H9 (cell line): ENCODE data around the gene MIGA1. TPM values are rescaled to one million over a fixed set of nuclear protein-coding genes. Genes with fewer than 3 reads are reported as not detected.

Experiments
- DNase-seq: peaks from one replicate; pipeline ENCODE4 v3.0.0-alpha.2; 2017
- H2AFZ ChIP-seq: one replicate; pipeline ENCODE4 v1.6.1; 2013; ENCODE audit warnings: mild to moderate bottlenecking, low read length, control low read depth, moderate library complexity
- H2AK5ac ChIP-seq: 2 replicates; pipeline ENCODE4 v1.6.1; 2013; ENCODE audit warnings: low read length, control low read depth, mixed read lengths; ENCODE audit not compliant: insufficient read length
- H2BK120ac ChIP-seq: one replicate; pipeline ENCODE4 v1.6.1; 2013; ENCODE audit warnings: low read depth, mild to moderate bottlenecking, low read length, control low read depth, inconsistent platforms; ENCODE audit not compliant: poor library complexity, severe bottlenecking
- H2BK12ac ChIP-seq: 2 replicates; pipeline ENCODE4 v1.6.1; 2013; ENCODE audit warnings: low read length, control low read depth, mixed read lengths, low read depth; ENCODE audit not compliant: insufficient read length
- H2BK15ac ChIP-seq: 2 replicates; pipeline ENCODE4 v1.6.1; 2013; ENCODE audit warnings: low read depth, low read length, control low read depth
- H2BK20ac ChIP-seq: one replicate; pipeline ENCODE4 v1.6.1; 2013; ENCODE audit warnings: low read depth, mild to moderate bottlenecking, low read length, control low read depth, inconsistent platforms; ENCODE audit not compliant: poor library complexity, severe bottlenecking
- H2BK5ac ChIP-seq: 2 replicates; pipeline ENCODE4 v1.6.1; 2013; ENCODE audit warnings: low read length, control low read depth, mixed read lengths; ENCODE audit not compliant: insufficient read length
- H3K14ac ChIP-seq: 2 replicates; pipeline ENCODE4 v1.6.1; 2013; ENCODE audit warnings: low read length, control low read depth; ENCODE audit not compliant: insufficient read depth
- H3K18ac ChIP-seq: 2 replicates; pipeline ENCODE4 v1.6.1; 2013; ENCODE audit warnings: low read depth, mild to moderate bottlenecking, mixed read lengths, low read length, control low read depth; ENCODE audit not compliant: insufficient read length
- H3K23ac ChIP-seq: 2 replicates; pipeline ENCODE4 v1.6.1; 2013; ENCODE audit warnings: low read length, control low read depth, mixed read lengths, low read depth; ENCODE audit not compliant: insufficient read length
- H3K23me2 ChIP-seq: 2 replicates; pipeline ENCODE4 v1.6.1; 2013; ENCODE audit warnings: low read depth, mild to moderate bottlenecking, mixed read lengths, low read length, control low read depth; ENCODE audit not compliant: insufficient read length, poor library complexity, severe bottlenecking
- H3K27ac ChIP-seq: 2 replicates; pipeline ENCODE4 v1.5.1; 2013; ENCODE audit warnings: low read length, control low read depth, mixed read lengths, low read depth; ENCODE audit not compliant: insufficient read length
- H3K27me3 ChIP-seq: 2 replicates; pipeline ENCODE4 v1.6.1; 2013; ENCODE audit warnings: low read length, control low read depth, inconsistent platforms; ENCODE audit not compliant: insufficient read depth
- H3K4ac ChIP-seq: 2 replicates; pipeline ENCODE4 v1.6.1; 2013; ENCODE audit warnings: low read depth, mild to moderate bottlenecking, control low read depth, inconsistent platforms, low read length, moderate library complexity
- H3K4me1 ChIP-seq: 2 replicates; pipeline ENCODE4 v1.6.1; 2013; ENCODE audit warnings: low read length, control low read depth, inconsistent platforms; ENCODE audit not compliant: insufficient read depth
- H3K4me2 ChIP-seq: 2 replicates; pipeline ENCODE4 v1.6.1; 2013; ENCODE audit warnings: low read length, control low read depth, mixed read lengths; ENCODE audit not compliant: insufficient read length, insufficient read depth
- H3K56ac ChIP-seq: 2 replicates; pipeline ENCODE4 v1.6.1; 2013; ENCODE audit warnings: low read depth, mild to moderate bottlenecking, mixed read lengths, low read length, control low read depth; ENCODE audit not compliant: insufficient read length
- H3K79me1 ChIP-seq: 2 replicates; pipeline ENCODE4 v1.6.1; 2013; ENCODE audit warnings: low read depth, mild to moderate bottlenecking, moderate library complexity, low read length, control low read depth, inconsistent platforms; ENCODE audit not compliant: insufficient read depth, poor library complexity, severe bottlenecking
- H3K79me2 ChIP-seq: 2 replicates; pipeline ENCODE4 v1.6.1; 2013; ENCODE audit warnings: low read length, control low read depth, inconsistent platforms; ENCODE audit not compliant: insufficient read depth
- H3K9ac ChIP-seq: 2 replicates; pipeline ENCODE4 v1.6.1; 2013; ENCODE audit warnings: low read length, control low read depth, mixed read lengths; ENCODE audit not compliant: insufficient read length; ENCODE audit errors: extremely low read depth
- H3K9me3 ChIP-seq: one replicate; pipeline ENCODE4 v1.6.1; 2013; ENCODE audit warnings: low read depth, low read length, inconsistent platforms; ENCODE audit not compliant: control insufficient read depth
- H3T11ph ChIP-seq: one replicate; pipeline ENCODE4 v1.6.1; 2013; ENCODE audit warnings: mild to moderate bottlenecking, low read length, control low read depth, inconsistent platforms
- H4K20me1 ChIP-seq: one replicate; pipeline ENCODE4 v1.6.1; 2013; ENCODE audit not compliant: control insufficient read depth, insufficient read length, insufficient read depth
- H4K5ac ChIP-seq: 2 replicates; pipeline ENCODE4 v1.6.1; 2013; ENCODE audit warnings: low read depth, mild to moderate bottlenecking, mixed read lengths, low read length, control low read depth; ENCODE audit not compliant: insufficient read length
- H4K8ac ChIP-seq: replicated peaks from 2 replicates; pipeline ENCODE4 v1.6.1; 2013; ENCODE audit warnings: low read length, control low read depth, mixed read lengths, low read depth; ENCODE audit not compliant: insufficient read length
- H4K91ac ChIP-seq: 2 replicates; pipeline ENCODE4 v1.6.1; 2013; ENCODE audit warnings: low read depth, mild to moderate bottlenecking, moderate library complexity, mixed read lengths, low read length, control low read depth; ENCODE audit not compliant: insufficient read length
- H3K27ac Mint-ChIP-seq, 3 experiments: 2 replicates in 2 of 3; 3 replicates in 1 of 3; pipeline ENCODE4 v1.8.0; 2020 to 2021; ENCODE audit warnings: mixed read lengths in 3 of 3, mild to moderate bottlenecking in 1 of 3, moderate library complexity in 1 of 3
- H3K27me3 Mint-ChIP-seq: 2 replicates; pipeline ENCODE4 v1.8.0; 2021; ENCODE audit warnings: low read depth, mild to moderate bottlenecking, moderate library complexity, mixed read lengths
- H3K36me3 Mint-ChIP-seq, 3 experiments: 2 replicates in 2 of 3; 3 replicates in 1 of 3; pipeline ENCODE4 v1.8.0; 2020 to 2021; ENCODE audit warnings: low read depth in 3 of 3, mixed read lengths in 3 of 3; ENCODE audit not compliant: insufficient read depth in 1 of 3
- H3K4me1 Mint-ChIP-seq, 2 experiments: 2 replicates each; pipeline ENCODE4 v1.8.0; 2020; ENCODE audit warnings: mixed read lengths in 2 of 2
- H3K4me3 Mint-ChIP-seq, 2 experiments: 2 replicates in 1 of 2; 3 replicates in 1 of 2; pipeline ENCODE4 v1.8.0; 2020 to 2021; ENCODE audit warnings: mild to moderate bottlenecking in 2 of 2, mixed read lengths in 2 of 2, moderate library complexity in 1 of 2
- H3K9me3 Mint-ChIP-seq, 2 experiments: 2 replicates in 1 of 2; 3 replicates in 1 of 2; pipeline ENCODE4 v1.8.0; 2020; ENCODE audit warnings: mild to moderate bottlenecking in 2 of 2, mixed read lengths in 2 of 2, moderate library complexity in 1 of 2
- WGBS: extraction: QIAGEN DNeasy Blood & Tissue Kit; methylation state at CpG from one replicate; pipeline ENCODE4 v1.1.7; 2013; ENCODE audit warnings: missing lambda C conversion rate, low lambda C conversion rate, mixed read lengths; ENCODE audit not compliant: insufficient read length; ENCODE audit errors: extremely low coverage; 5-methylcytosine and 5-hydroxymethylcytosine counted together
- total RNA-seq: library from RNA; stranded (reverse); gene quantifications from 2 replicates; pipeline ENCODE4 v1.2.1, GENCODE V29; 2021
- TF ChIP-seq, protein P1 (sequence below): fragments of 200-600 bp; sonication (generic); conservative IDR thresholded peaks from 3 replicates; pipeline ENCODE4 v1.8.0; 2021; ENCODE audit warnings: antibody characterized with exemption, mild to moderate bottlenecking

The MIGA1 gene
- total RNA-seq, 1 experiment from 2014 or later: 6.3 TPM

DNA sequence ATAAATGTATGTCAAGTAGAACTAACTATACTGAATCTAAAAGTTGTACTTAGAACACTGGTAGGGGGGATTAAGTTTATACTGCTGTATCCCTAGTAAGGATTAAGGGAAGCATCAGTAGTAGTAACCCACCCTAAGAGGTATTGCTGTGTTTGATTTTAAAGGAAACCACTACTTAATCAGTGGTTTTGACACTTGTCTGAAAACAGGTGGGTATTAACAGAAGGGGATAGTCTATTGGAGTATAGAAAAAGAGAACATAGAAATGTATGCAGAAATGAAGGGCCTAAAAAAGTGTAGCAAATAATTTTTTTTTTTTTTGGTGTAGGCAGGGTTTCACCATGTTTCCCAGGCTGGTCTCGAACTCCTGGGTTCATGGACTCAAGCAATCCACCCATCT, 2.2 kb downstream of the MIGA1 start:
- WGBS: no CpG with 5 or more reads among the region's 1 CpG
- Histone ChIP-seq H3K23ac (no peak overlapping the region), H3T11ph (no peak overlapping the region), H3K27me3 (no peaks in the 10 kb centered on the region), H3K23me2 (peaks cover 7% of the 10 kb centered on the region), H4K20me1 (no peaks in the 10 kb centered on the region), H2AFZ (no peak overlapping the region), H3K79me1 (no peaks in the 10 kb centered on the region), H3K4me1 (no peaks in the 10 kb centered on the region), H2BK12ac (no peak overlapping the region), H3K56ac (no peak overlapping the region), H3K9ac (no peak overlapping the region), H3K27ac (no peak overlapping the region), H4K5ac (no peak overlapping the region), H4K91ac (no peak overlapping the region), H4K8ac (no peak overlapping the region), H2BK5ac (no peak overlapping the region), H3K4ac (no peak overlapping the region), H2BK15ac (no peak overlapping the region), H3K4me2 (no peak overlapping the region), H3K79me2 (no peaks in the 10 kb centered on the region; the same call in 1 of the 2 replicates), H2AK5ac (no peak overlapping the region), H2BK120ac (no peak overlapping the region), H2BK20ac (no peak overlapping the region), H3K18ac (no peak overlapping the region), H3K14ac (no peak overlapping the region), H3K9me3 (no peaks in the 10 kb centered on the region)
- H3K4me1 Mint-ChIP-seq: peaks cover 7 to 14% of the 10 kb centered on the region in 2 experiments
- peaks cover 30 to 35% (median 31%) of the 10 kb centered on the region in 3 experiments for H3K36me3 Mint-ChIP-seq
- DNase-seq: no peak
- H3K4me3 Mint-ChIP-seq: no peak overlapping the region
- peaks cover 7 to 18% of the 10 kb centered on the region in 2 experiments for H3K9me3 Mint-ChIP-seq
- TF ChIP-seq, protein P1, sequence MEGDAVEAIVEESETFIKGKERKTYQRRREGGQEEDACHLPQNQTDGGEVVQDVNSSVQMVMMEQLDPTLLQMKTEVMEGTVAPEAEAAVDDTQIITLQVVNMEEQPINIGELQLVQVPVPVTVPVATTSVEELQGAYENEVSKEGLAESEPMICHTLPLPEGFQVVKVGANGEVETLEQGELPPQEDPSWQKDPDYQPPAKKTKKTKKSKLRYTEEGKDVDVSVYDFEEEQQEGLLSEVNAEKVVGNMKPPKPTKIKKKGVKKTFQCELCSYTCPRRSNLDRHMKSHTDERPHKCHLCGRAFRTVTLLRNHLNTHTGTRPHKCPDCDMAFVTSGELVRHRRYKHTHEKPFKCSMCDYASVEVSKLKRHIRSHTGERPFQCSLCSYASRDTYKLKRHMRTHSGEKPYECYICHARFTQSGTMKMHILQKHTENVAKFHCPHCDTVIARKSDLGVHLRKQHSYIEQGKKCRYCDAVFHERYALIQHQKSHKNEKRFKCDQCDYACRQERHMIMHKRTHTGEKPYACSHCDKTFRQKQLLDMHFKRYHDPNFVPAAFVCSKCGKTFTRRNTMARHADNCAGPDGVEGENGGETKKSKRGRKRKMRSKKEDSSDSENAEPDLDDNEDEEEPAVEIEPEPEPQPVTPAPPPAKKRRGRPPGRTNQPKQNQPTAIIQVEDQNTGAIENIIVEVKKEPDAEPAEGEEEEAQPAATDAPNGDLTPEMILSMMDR: no peak
- no peak overlapping the region for H3K27ac Mint-ChIP-seq
- no peaks in the 10 kb centered on the region for H3K27me3 Mint-ChIP-seq
